ENCODE data around the gene MACROD2.

DNA sequence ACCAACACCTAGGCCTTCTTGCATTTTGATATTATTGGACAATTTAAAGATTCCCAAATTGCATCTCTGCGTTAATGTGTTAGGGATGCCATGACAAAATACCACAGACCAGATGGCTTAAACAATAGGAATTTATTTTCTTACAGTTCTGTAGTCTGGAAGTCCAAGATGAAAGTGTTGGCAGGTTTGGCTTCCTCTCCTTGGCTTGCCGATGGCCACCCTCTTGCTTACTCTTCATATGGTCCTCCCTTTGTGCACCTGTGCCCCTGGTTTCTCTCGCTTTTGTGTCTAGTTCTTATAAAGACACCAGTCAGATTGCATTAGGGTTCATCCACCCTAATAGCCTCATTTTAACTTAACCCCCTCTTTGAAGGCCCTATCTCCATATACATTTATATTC, 1184.5 kb downstream of the MACROD2 start:
- TF ChIP-seq, protein P1, sequence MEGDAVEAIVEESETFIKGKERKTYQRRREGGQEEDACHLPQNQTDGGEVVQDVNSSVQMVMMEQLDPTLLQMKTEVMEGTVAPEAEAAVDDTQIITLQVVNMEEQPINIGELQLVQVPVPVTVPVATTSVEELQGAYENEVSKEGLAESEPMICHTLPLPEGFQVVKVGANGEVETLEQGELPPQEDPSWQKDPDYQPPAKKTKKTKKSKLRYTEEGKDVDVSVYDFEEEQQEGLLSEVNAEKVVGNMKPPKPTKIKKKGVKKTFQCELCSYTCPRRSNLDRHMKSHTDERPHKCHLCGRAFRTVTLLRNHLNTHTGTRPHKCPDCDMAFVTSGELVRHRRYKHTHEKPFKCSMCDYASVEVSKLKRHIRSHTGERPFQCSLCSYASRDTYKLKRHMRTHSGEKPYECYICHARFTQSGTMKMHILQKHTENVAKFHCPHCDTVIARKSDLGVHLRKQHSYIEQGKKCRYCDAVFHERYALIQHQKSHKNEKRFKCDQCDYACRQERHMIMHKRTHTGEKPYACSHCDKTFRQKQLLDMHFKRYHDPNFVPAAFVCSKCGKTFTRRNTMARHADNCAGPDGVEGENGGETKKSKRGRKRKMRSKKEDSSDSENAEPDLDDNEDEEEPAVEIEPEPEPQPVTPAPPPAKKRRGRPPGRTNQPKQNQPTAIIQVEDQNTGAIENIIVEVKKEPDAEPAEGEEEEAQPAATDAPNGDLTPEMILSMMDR (IDR thresholded peaks at IDR 0.05; ENCODE audit: insufficient read depth, low read length, poor library complexity, severe bottlenecking): no peak
- TF ChIP-seq EZH2phosphoT487 (conservative IDR thresholded peaks at IDR 0.05; ENCODE audit: low read length): no peak
